ENCODE measurements around the gene NTNG1. TPM values are rescaled to one million over a fixed set of nuclear protein-coding genes. Genes with fewer than 3 reads are reported as not detected.

Gene NTNG1
- total RNA-seq, 1 donor from 2014 or later, result 25.8 TPM

GRCh38 chr1:107105914-107106313, 34.9 kb upstream of the NTNG1 start:
- no peak for DNase-seq (ENCODE audit: low read depth)
- H3K4me3 ChIP-seq (ENCODE audit: low read depth, low read length), result no peak overlapping the region
- no peak for TF ChIP-seq CTCF (conservative IDR thresholded peaks at IDR 0.05; ENCODE audit: low read depth, low read length)

GRCh38 chr1:107110326-107110725, 30.5 kb upstream of the NTNG1 start:
- H3K4me3 ChIP-seq (ENCODE audit: low read depth, low read length), result no peak overlapping the region
- no peak for DNase-seq (ENCODE audit: low read depth)
- no peak for TF ChIP-seq CTCF (conservative IDR thresholded peaks at IDR 0.05; ENCODE audit: low read depth, low read length)

- no peak for DNase-seq (ENCODE audit: low read depth)
- no peak overlapping the region for H3K4me3 ChIP-seq (ENCODE audit: low read depth, low read length)
- TF ChIP-seq CTCF (conservative IDR thresholded peaks at IDR 0.05; ENCODE audit: low read depth, low read length), result no peak
Measured at GRCh38 chr1:107116306-107116790, 24.5 kb upstream of the NTNG1 start.

- no peak overlapping the region for H3K4me3 ChIP-seq (ENCODE audit: low read depth, low read length)
- DNase-seq (ENCODE audit: low read depth), result no peak
- TF ChIP-seq CTCF (conservative IDR thresholded peaks at IDR 0.05; ENCODE audit: low read depth, low read length), result no peak
Measured at GRCh38 chr1:107122225-107122624, 18.6 kb upstream of the NTNG1 start.

GRCh38 chr1:107123741-107124140, 17.1 kb upstream of the NTNG1 start:
- no peak for DNase-seq (ENCODE audit: low read depth)
- TF ChIP-seq CTCF (conservative IDR thresholded peaks at IDR 0.05; ENCODE audit: low read depth, low read length), result no peak
- H3K4me3 ChIP-seq (ENCODE audit: low read depth, low read length), result no peak overlapping the region

- no peak for DNase-seq (ENCODE audit: low read depth)
- no peak overlapping the region for H3K4me3 ChIP-seq (ENCODE audit: low read depth, low read length)
- TF ChIP-seq CTCF (conservative IDR thresholded peaks at IDR 0.05; ENCODE audit: low read depth, low read length), result no peak
Measured at GRCh38 chr1:107124694-107125093, 16.1 kb upstream of the NTNG1 start.

GRCh38 chr1:107132195-107132594, 8.6 kb upstream of the NTNG1 start:
- H3K4me3 ChIP-seq (ENCODE audit: low read depth, low read length), result no peak overlapping the region
- no peak for TF ChIP-seq CTCF (conservative IDR thresholded peaks at IDR 0.05; ENCODE audit: low read depth, low read length)
- DNase-seq (ENCODE audit: low read depth), result no peak

All from epithelial cell of proximal tubule (primary cell).